HG02938 (cell line): Measurements from ENCODE around the gene TRIM41.
"Not testable (repeated sequence)": the region's sequence is repeated elsewhere in the genome, so short reads cannot be mapped to it uniquely, and the experiment has no call there.

Experiments
- ATAC-seq: cut with Tn5 transposase; IDR thresholded peaks from one replicate; pipeline ENCODE4 v1.9.1; 2021; ENCODE audit warnings: mild to moderate bottlenecking, moderate library complexity; ENCODE audit not compliant: unreplicated experiment

Gene TRIM41

DNA sequence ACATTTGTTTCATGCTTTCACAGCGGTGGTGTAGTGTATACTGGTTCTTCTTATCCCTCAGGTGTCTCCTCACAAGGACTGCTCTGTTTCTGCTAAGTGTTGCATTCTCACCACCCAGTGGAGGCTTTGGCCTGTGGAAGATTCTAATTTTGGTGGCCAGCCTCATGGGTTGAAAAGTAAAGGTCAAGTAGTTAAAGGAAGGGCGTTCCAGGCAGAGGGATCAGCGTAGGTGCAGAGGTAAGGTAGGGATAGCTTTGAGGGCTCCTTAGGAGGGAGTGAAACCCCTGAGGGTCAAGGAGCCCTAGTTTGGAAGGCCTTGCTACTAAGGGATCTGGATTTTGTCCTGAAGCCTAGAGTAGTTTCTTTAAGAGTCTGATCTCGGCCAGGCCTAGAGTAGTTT is 25.2 kb downstream of the TRIM41 start:
- no peak for ATAC-seq

DNA sequence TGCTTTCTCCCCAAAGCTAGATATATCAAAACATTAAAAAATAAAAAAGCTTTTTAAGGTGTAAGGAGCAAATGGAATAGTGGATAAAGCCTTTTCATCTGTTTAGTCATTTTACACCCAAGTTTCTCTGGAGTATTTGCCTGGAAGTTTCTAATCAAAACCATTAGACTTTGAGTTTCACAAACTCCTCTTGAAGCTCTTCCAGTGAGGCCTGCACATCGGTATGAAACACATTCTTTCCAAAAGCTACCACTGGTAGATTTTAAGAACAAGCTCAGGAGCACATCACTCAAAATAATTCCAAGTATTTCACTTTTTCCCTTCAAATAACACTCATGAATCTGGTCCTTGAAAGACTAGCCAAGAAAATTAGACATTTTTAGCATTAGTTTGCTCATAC is 32.2 kb downstream of the TRIM41 start:
- no peak for ATAC-seq

DNA sequence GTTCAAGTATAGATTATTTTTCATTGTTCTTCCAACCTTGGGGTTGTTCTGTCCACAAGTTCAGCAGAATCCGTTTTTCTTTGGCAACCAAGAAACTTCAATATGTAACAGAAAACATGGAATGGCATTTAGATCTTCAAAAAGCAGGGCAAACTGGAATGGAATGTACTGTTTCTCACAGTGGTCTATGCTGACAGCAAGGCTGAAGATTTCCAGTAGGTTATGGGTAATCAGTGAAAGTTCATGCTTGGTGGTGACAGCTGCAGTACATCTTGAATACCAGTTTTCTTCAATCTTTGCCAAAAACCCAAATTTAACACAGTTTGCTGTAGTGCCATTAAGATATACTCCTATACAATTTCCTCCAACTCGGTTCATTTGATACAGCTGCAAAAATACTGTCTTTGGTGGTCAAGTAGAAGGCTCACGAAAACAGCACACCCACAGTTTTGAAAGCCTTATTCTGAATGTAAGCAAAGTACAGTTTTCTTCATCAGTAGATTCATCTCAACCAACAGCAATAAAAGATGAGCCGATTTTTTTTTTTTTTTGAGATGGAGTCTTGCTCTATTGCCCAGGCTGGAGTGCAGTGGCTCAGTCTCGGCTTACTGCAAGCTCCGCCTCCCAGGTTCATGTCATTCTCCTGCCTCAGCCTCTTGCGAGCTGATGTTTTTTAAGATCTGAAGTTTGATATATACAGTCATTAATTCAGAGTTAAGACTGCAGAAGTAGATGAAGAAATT is 32.9 kb downstream of the TRIM41 start:
- ATAC-seq, result no peak

DNA sequence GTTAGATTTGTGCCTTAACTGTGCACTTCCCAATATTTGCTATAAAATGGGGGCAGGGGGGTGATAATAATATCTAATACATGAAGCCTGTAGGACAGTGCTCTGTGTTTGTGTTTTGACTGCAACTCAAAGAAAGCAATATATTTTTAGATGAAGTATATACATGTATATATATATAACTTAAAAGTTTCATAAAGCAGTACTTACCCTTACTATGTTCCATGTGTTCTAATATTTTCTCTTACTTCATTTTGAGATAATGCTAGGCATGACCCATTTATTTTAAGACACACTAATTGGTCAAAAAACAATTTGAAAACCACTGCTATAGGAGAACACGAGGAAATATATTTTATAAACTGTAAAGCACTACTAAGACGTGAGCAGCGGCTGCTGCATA is 35.5 kb downstream of the TRIM41 start:
- ATAC-seq, result no peak

DNA sequence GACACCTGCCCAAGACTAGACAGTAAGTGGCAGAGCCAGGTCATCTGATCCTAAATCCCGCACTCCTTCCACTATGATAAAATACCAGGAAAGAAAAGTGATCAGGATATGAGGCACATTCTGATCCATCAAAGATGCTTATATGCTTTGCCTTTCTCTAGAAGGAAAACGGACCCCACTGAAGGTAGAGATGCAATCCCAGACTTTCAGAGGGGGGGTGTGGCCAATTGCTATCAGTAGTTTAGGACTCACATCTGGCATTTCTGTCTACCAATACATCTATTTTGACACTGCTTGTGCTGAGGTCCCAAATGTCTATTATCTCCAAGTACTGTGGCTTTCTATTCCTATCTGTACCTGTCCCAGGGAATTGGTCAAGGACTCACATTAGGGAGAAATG is 36.2 kb downstream of the TRIM41 start:
- no peak for ATAC-seq

DNA sequence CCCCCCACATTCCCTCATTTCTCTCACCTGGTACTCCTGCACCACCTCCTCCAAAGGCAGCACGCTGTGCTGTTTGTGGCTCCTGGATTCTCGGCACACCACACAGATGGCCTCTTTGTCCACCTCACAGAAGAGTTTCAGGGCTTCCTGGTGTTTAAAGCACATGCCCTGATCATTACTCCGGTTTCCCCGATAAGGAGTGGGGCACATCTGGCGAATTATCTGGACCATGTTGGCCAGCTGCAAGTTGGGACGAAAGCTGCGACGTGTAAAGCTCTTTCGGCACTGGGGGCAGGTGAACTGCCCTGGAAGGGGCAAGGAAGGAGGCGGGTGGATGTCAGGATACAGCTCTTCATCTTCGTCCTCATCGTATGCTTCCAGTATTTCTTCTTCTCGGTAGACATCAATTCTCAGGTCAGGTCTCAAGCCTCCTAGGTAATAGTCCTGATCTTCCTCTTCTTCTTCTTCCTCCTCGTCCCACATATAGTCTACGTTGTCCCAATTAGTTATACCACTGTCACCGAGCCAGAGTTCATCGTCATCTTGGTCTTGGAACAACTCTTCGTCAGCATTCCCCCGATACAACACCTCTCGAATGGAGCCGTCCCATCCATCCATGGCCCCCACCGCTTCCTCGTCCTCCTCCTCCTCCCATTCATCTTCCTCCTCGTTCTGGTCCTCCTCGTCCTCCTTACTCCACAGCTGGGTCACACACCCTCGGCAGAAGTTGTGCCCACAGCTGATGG is 37.1 kb downstream of the TRIM41 start:
- no peak for ATAC-seq

DNA sequence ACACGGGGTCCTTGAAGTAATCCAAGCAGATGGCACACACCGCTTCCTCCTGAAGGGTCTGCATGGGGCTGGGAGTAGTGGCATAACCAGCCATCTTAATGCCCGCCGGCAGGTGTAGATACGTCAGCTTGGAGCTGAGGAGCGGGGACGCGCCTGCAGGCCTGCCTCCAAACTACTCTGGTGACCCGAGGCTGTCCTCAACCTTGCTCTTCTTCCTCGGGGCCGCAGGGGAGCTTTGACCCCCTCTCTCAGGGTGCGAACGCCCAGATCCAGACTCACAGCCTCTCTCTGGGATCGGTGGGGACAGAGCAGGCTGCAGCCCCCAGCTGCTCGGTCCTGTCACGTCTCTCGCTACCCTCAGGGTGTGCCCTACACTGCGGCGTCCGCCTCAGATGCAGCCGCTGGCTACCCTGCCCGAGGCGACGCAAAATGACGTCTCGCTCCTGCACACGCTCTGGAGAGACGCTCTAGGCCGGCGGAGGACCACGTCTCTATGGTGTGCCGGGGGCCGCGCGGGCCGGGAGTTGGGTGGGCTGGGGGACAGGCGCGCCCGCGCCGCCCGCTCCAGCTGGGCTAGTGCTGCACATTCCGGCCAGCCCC is 37.7 kb downstream of the TRIM41 start, which contains the start of gene TRIM52:
TSS of gene TRIM52 (minus strand) at position 424 of the 600 bp plus-strand sequence. CDS start at position 94, 330 bp downstream.
- peak; percentile 68 for ATAC-seq

DNA sequence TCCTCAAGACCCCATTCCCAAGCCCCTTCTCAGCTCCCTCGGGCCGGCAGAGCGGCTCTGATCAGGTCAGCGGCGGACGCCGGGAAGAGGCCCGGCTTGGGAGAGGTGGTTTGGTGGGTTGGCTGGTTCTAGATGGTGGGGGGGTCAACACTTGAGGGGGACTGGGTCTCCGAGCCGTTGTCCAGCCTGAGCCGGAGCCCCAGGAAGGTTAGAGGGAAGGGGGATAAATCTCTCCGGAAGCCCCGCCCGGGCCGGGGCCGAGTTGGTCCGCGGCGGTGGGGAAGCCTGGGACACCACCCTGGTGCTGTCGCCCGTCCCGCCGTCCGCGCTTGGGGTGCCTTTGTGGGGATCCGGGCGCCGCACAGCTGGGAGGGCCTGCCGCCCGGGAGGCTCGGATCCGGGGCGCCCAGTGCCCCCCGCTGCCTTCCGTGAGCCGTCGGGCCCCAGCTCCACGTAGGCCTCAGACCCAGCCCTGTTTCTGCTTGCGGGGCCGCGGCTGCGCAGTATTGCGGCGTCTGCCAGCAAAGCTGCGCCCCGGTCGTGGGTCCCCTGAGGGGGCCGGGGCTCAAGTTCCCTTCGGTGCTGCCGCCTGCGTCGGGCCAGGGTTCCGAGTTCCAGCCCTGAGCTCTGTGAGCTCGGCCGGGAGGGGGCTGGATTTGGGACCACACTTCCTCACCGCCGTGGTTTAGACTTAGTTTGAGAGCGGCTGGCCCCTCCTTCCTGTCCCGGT is 38.4 kb downstream of the TRIM41 start:
- peak; percentile 52 for ATAC-seq

DNA sequence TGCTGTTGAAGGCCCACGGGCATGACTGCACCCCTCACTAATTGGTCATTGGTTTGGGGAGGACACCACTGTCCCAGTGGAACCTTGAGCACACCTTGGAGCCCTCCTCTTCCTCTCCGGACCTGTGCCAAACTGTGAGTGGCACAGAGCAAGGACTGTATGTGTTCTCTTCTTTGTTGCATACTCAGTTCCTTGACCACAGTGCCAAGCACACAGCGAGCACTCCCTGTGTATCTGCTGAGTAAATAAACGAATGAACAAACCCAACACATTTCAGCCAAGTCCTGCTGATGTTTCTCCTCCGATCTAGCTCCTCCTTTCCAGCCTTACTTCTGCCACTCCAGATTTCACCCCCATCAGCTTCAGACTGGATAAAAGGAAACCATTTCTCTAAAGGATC is 40.6 kb downstream of the TRIM41 start:
- no peak for ATAC-seq

DNA sequence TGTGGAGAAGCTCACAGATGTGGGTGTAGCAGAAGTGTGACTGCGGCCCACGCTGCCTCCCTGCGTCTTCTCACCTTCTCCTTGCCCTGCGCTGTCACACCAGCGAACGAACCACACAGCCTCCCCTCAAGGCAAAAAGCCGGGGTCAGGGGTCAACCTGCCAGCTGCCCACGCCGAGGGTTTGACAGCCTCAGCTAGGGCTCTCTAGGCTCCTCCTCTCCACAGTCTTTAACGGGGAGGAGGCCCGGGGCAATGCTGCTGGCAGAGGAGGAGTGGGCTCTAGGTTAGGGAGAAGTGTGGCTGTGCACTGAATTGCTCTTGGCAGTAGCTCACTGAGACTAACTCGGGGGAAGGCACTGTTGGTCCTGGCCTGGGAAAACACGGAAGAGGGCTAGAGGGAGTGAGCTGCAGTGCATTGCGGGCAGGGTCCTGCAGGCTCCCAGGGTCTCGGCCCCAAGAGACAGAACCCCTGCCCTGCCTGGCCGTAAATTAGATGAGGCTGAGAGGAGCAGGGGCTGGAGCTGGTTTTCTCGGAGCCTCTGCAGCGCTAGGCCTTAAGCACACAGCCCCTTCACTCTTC is 42.1 kb downstream of the TRIM41 start:
- ATAC-seq, result no peak

DNA sequence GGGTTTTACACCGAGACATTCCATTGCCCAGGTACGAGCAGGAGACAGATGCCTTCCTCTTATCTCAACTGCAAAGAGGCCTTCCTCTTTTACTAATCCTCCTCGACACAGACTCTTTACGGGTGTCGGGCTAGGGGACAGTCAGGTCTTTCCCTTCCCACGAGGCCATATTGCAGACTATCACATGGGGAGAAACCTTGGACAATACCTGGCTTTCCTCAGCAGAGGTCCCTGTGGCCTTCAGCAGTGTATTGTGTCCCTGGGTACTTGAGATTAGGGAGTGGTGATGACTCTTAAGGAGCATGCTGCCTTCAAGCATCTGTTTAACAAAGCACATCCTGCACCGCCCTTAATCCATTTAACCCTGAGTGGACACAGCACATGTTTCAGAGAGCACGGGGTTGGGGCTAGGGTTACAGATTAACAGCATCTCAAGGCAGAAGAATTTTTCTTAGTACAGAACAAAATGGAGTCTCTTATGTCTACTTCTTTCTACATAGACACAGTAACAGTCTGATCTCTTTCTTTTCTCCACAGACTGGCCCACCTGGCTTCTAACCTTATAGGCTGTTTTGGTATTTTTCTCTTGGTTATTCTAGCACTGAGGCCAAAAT is 44.3 kb downstream of the TRIM41 start:
- ATAC-seq, result not testable (repeated sequence)

DNA sequence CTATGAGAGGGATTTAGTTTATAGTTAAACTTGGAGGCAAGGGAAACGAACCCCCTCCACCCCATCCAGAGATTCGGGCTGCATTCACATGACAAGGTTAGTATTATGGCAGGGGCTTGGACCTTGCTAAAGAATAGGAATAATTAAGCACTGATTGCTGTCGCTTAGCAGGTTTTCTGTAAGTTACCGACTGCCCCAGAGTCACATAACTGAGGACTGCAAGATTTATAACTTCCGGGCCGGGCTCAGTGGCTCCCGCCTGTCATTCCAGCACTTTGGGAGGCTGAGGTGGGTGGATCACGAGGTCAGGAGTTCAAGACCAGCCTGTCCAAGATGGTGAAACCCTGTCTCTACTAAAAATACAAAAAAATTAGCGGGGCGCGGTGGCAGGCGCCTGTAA is 44.8 kb downstream of the TRIM41 start:
- ATAC-seq, result not testable (repeated sequence)

DNA sequence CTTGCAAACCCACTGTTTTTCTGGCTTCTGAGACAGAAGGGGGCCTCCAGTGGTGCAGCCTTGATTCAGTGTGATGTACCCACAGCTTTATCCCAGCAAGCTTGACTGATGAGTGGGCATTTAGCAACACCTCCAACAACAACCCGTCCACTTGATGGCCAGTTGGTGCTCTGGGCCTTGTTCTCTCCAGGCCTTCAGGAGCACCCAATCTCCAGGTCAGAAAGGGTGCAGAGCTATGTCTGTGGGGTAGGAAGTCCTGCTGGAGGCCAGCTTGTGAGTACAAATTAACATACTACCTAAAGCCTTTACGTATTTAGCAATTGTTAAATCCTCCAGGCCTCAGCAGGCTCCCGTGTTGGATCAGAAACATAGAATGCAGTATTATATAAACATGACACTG is 48.0 kb downstream of the TRIM41 start:
- no peak for ATAC-seq

DNA sequence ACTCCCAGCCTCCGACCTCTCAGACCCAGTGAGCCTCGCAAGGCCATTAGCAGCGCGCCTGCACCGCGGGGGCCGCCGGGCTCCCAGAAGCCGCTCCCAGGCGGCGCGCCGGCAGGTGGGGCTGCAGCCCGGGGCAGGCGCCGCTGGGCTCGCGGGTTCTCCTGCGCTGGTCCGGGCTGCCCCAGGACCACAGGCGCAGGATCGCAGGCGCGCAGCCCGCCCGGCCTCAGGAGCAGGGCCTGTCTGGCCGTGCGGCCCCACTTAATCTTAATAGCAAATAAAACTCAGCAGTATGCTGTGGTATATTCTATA is 50.3 kb downstream of the TRIM41 start:
- not testable (repeated sequence) for ATAC-seq

DNA sequence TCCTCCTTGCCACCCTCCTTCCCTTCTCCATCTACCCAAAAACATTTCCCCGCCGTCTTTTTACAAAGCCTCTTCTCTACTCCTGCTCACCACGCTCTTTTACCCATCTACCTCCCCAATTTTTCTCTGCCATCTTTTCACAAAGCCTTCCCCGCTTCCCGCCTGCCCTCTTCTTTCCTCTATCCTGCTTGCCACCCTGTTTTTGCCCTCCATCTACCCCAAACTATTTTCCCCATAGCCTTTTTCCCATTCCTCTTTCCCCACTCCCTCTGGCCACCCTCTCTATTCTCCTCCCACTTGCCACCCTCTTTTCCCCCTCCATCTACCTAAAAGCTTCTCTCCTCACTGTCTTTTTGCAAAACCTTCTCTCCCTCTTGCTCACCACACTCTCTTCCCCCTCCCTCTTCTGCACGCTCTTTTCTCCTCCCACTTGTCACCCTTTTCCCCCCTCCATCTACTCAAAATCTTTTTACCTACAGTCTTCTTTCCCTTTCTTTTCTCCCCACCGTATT is 57.2 kb downstream of the TRIM41 start:
- ATAC-seq, result no peak

DNA sequence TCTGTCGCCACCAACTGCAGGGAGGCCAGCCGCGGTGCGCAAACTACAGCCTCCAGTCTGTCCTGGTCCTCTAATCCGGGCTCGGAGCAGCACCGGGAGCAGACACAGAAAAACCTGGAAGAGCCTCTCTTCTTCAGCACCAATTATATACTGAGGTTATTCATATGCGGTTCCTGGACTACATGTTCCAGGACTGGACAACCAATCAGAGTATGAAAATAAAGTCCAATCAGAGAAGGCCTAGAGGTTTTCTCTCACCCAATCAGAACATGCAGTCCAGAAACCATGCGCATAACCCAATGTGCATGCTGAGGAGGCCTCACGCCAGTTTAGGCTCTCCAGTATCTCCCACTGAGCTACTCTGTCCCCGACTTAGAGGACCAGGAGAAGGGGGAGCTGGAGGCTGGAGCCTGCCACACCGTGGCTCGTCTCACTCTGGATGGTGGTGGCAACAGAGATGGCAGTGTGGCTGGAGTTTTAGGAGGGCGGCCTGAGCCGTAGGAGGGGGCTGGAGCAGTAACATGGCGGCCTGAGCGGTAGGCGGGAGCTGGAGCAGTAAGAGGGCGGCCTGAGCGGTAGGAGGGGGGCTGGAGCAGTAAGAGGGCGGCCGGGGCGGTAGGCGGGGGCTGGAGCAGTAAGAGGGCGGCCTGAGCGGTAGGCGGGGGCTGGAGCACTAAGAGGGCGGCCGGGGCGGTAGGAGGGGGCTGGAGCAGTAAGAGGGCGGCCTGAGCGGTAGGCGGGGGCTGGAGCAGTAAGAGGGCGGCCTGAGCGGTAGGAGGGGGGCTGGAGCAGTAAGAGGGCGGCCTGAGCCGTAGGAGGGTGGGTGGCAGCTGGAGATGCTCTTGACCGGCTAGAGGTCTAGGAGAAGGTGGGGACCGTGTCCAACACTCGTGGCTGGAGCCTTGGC is 58.2 kb downstream of the TRIM41 start:
- no peak for ATAC-seq

DNA sequence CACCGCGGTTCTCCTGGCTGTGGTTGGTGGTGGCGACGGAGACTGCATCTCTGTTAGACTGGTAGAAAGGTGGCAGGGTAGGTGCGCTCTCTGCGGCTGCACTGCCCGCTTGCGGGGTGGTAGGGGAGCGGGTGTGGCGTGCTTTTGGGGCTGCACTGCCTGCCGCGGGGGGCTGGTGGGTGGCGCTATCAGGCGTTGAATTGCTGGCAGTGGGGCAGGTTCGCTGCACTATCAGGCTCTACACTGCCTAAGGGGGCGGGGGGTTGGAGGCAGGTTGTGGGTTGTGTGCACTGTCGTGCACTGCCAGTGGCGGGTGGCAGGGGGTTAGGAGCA is 58.9 kb downstream of the TRIM41 start:
- ATAC-seq, result no peak

DNA sequence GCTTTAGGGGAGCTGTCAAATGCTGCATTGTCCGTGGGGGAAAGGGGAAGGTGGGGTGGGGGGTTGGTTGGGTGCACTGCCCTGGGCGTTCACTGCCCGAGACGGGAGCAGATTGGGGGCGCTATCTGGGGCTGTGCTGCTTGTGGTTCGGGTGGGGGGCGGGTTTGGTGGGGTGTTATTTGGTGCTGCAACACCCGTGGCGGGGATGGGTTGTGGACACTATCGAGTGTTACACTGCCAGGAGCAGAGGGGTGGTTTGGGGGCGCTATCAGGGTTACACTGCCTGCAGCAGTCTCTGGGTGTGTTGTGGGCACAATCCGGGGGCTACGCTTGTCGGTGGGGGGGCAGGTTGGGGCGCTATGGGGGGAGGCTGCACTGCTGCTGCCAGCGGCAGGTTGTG is 59.3 kb downstream of the TRIM41 start:
- not testable (repeated sequence) for ATAC-seq

DNA sequence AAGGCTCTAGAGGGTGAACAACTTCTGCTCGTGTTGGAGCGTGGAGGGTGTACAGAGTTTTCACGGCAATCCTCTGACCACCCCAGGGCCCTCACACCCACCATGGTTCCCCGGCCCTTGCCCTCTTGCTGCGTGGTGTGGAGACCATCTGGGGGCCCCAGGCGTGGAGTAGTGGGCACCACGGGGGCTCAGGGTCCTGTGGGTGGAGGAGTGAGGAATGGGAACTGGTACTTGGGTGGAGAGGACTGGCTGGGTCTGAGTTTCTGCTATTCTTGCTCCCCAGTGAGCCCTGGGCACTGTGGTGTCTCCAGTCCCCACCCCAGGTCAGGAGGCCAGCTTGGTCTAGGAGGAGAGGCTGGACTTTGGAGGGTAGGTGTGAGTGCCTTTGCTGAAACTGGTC is 59.8 kb downstream of the TRIM41 start:
- ATAC-seq, result no peak

DNA sequence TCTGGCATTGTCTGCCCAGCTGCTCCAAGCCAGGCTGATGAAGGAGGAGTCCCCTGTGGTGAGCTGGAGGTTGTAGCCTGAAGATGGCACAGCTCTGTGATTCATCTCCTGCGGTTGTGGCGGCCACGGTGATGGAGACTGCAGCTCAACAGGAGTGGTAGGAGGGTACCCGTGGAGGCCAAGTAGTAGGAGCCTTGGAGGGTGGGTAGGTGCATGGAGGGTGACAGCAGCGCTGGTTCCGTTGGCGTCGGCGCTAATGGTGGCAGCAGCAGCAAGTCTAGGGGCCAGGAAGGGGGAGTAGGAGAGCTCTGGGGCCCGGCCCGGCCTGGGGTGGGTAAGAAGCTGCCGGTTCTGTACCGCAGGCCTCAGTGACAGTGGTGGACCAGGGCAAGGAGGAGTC is 60.3 kb downstream of the TRIM41 start:
- no peak for ATAC-seq
